Upper lobe of right lung (tissue), 1 donor: Measurements from ENCODE around the gene SMPDL3B. TPM values are rescaled to one million over a fixed set of nuclear protein-coding genes. Genes with fewer than 3 reads are reported as not detected.

Source experiments
- ATAC-seq: fragments of 200-7000 bp; cut with Tn5 transposase; one replicate; pipeline ENCODE4 v1.9.1; 2020; ENCODE audit warnings: mild to moderate bottlenecking, moderate library complexity
- DNase-seq: peaks from one replicate; pipeline ENCODE4 v3.0.0-alpha.2; 2020
- H3K27ac ChIP-seq: fragments of 200-600 bp; one replicate; pipeline ENCODE4 v1.8.0; 2022
- H3K27me3 ChIP-seq: fragments of 200-600 bp; one replicate; pipeline ENCODE4 v1.8.0; 2022; ENCODE audit warnings: mild to moderate bottlenecking
- H3K36me3 ChIP-seq: fragments of 200-600 bp; one replicate; pipeline ENCODE4 v1.8.0; 2022
- H3K4me1 ChIP-seq: fragments of 200-600 bp; one replicate; pipeline ENCODE4 v1.8.0; 2022
- H3K4me3 ChIP-seq: fragments of 200-600 bp; one replicate; pipeline ENCODE4 v1.8.0; 2022; ENCODE audit warnings: mild to moderate bottlenecking
- H3K9me3 ChIP-seq: fragments of 200-600 bp; one replicate; pipeline ENCODE4 v1.8.0; 2022
- CTCF ChIP-seq: fragments of 200-600 bp; IDR thresholded peaks from one replicate; pipeline ENCODE4 v1.8.0; 2022; ENCODE audit warnings: antibody characterized with exemption
- intact Hi-C: fragments of 100-400 bp; cut with DNase I; formaldehyde crosslinking; loops from one replicate; pipeline ENCODE4 v1.11.0; 2022
- total RNA-seq: library from RNA; stranded (reverse); fragmentation: NEBNext Ultra II Directional; extraction: Animal tissue kit (Norgen Biotek cat#: 25700); gene quantifications from one replicate; pipeline ENCODE4 v1.2.1, GENCODE V29; 2021
- donor health status: DM: no; HTN: yes; CAD: no; lungs with severe emphysema.

Gene SMPDL3B
- total RNA-seq, 1 donor from 2014 or later: 29.1 TPM

GRCh38 chr1:27967106-27967883 lies 32.5 kb downstream of the SMPDL3B start:
- Histone ChIP-seq H3K4me1 (no peaks in the 10 kb centered on the region), H3K9me3 (no peaks in the 10 kb centered on the region), H3K27ac (no peak overlapping the region), H3K36me3 (peaks cover 47% of the 10 kb centered on the region), H3K4me3 (no peak overlapping the region), H3K27me3 (no peaks in the 10 kb centered on the region)
- DNase-seq: no peak
- ATAC-seq: no peak
- intact Hi-C loops: no loop called here
- TF ChIP-seq CTCF: no peak

- H3K27ac ChIP-seq: no peak overlapping the region
- H3K4me3 ChIP-seq: no peak overlapping the region
- ATAC-seq (no peak), DNase-seq (no peak)
- no peak for TF ChIP-seq CTCF
- H3K27me3 ChIP-seq: no peaks in the 10 kb centered on the region
- H3K36me3 ChIP-seq: peaks cover 47% of the 10 kb centered on the region
- no peaks in the 10 kb centered on the region for H3K4me1 ChIP-seq
- intact Hi-C loops: no loop called here
- no peaks in the 10 kb centered on the region for H3K9me3 ChIP-seq
Observed at GRCh38 chr1:27967884-27968466, 33.2 kb downstream of the SMPDL3B start.

GRCh38 chr1:27968692-27969091 lies 33.9 kb downstream of the SMPDL3B start:
- peaks cover 41% of the 10 kb centered on the region for H3K36me3 ChIP-seq
- intact Hi-C loops: no loop called here
- H3K27me3 ChIP-seq: no peaks in the 10 kb centered on the region
- no peaks in the 10 kb centered on the region for H3K4me1 ChIP-seq
- DNase-seq (no peak), ATAC-seq (peak; percentile 13)
- TF ChIP-seq CTCF: no peak
- H3K4me3 ChIP-seq: no peak overlapping the region
- H3K27ac ChIP-seq: no peak overlapping the region
- no peaks in the 10 kb centered on the region for H3K9me3 ChIP-seq

GRCh38 chr1:27970401-27970800 lies 35.6 kb downstream of the SMPDL3B start:
- Histone ChIP-seq H3K9me3 (no peaks in the 10 kb centered on the region), H3K4me1 (no peaks in the 10 kb centered on the region), H3K27me3 (no peaks in the 10 kb centered on the region), H3K27ac (peak overlapping the region; percentile 9), H3K36me3 (peaks cover 26% of the 10 kb centered on the region), H3K4me3 (no peak overlapping the region)
- no peak for TF ChIP-seq CTCF
- intact Hi-C loops: loop anchor here (10.0 kb wide), 1 partner anchor 106 kb away; no protein-coding TSS in a partner anchor
- no peak for ATAC-seq
- DNase-seq: no peak

- TF ChIP-seq CTCF: no peak
- intact Hi-C loops: loop anchor here (10.0 kb wide), 1 partner anchor 107 kb away; no protein-coding TSS in a partner anchor
- Histone ChIP-seq H3K27me3 (no peaks in the 10 kb centered on the region), H3K4me1 (no peaks in the 10 kb centered on the region), H3K4me3 (no peak overlapping the region), H3K36me3 (peaks cover 30% of the 10 kb centered on the region), H3K27ac (no peak overlapping the region), H3K9me3 (no peaks in the 10 kb centered on the region)
- ATAC-seq: no peak
- no peak for DNase-seq
Observed at GRCh38 chr1:27971674-27972073, 36.9 kb downstream of the SMPDL3B start.
